ENCODE data around the gene ADAR.

DNA sequence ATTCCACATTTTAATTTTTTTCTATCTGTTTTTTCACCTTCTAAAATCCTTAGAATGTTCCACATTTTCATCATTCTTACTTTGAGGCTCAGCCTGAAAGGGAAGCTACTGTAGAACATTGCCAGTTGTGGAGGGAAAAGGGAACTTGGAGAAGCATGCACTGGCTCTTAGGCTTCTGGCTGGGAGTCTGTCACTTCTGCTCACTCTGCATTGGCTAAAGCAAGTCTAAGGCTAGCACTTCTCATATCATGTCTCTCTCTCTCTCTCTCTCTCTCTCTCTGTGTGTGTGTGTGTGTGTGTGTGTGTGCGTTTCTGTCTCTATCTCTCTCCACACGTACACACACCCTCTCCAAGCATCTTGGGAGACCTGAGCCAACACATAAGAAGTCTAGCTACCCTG, 49.6 kb upstream of the ADAR start:
- TF ChIP-seq CTCF (IDR thresholded peaks at IDR 0.05) (no peak), POLR2A (IDR thresholded peaks at IDR 0.05) (no peak)

All from lower leg skin (tissue), 3 donors.